A673 (cell line): ENCODE data around the gene DNLZ. TPM values are rescaled to one million over a fixed set of nuclear protein-coding genes. Genes with fewer than 3 reads are reported as not detected.

ENCODE experiments used
- BruUV-seq: library from RNA; stranded (reverse); fragments of 400-500 nt; replicated peaks from 2 replicates; lab custom pipeline; 2021; lab: Mats Ljungman, UMichigan
- CTCF ChIA-PET: fragments of 300-600 bp; sonication (Branson Sonifier 250); formaldehyde crosslinking; loops from one replicate; lab custom pipeline; 2022; ENCODE audit warnings: antibody characterized with exemption; lab: Charles Lee
- POLR2A ChIA-PET: fragments of 300-600 bp; sonication (Branson Sonifier 250); formaldehyde crosslinking; loops from one replicate; lab custom pipeline; 2022; ENCODE audit warnings: antibody characterized with exemption; ENCODE audit not compliant: low non-redundant PET; lab: Charles Lee
- DNase-seq: peaks from one replicate; pipeline ENCODE4 v3.0.0-alpha.2; 2015; ENCODE audit warnings: low spot score
- H3K27ac ChIP-seq: fragments of 200-600 bp; sonication (generic); 2 replicates; pipeline ENCODE4 v1.5.1; 2016; ENCODE audit warnings: mixed run types, low read depth, mild to moderate bottlenecking, mixed read lengths, antibody characterized with exemption, low read length; ENCODE audit not compliant: poor library complexity, severe bottlenecking
- H3K27me3 ChIP-seq: fragments of 200-600 bp; sonication (generic); replicated peaks from 2 replicates; pipeline ENCODE4 v1.6.1; 2017; ENCODE audit warnings: mixed run types, low read depth, mild to moderate bottlenecking, mixed read lengths, antibody characterized with exemption, low read length; ENCODE audit not compliant: insufficient read depth, poor library complexity
- H3K36me3 ChIP-seq: fragments of 200-600 bp; sonication (generic); 2 replicates; pipeline ENCODE4 v1.6.1; 2016; ENCODE audit warnings: mixed run types, mild to moderate bottlenecking, mixed read lengths, antibody characterized with exemption, low read length; ENCODE audit not compliant: insufficient read depth, poor library complexity, severe bottlenecking
- H3K4me1 ChIP-seq: fragments of 200-600 bp; sonication (generic); 2 replicates; pipeline ENCODE4 v1.6.1; 2017; ENCODE audit warnings: mixed run types, mild to moderate bottlenecking, mixed read lengths, antibody characterized with exemption, low read length; ENCODE audit not compliant: insufficient read depth, poor library complexity, severe bottlenecking
- H3K4me3 ChIP-seq: fragments of 200-600 bp; sonication (generic); 2 replicates; pipeline ENCODE4 v1.5.1; 2016; ENCODE audit warnings: low read depth, mixed run types, mild to moderate bottlenecking, mixed read lengths, low read length; ENCODE audit not compliant: poor library complexity, severe bottlenecking
- H3K9me3 ChIP-seq: fragments of 200-600 bp; sonication (generic); 2 replicates; pipeline ENCODE4 v1.6.1; 2016; ENCODE audit warnings: mixed run types, low read depth, mild to moderate bottlenecking, mixed read lengths, antibody characterized with exemption, low read length; ENCODE audit not compliant: poor library complexity, severe bottlenecking
- CTCF ChIP-seq: fragments of 300-800, 200-600 bp; sonication (generic); conservative IDR thresholded peaks from 2 replicates; pipeline ENCODE4 v1.5.1; 2017; ENCODE audit warnings: low read depth, mild to moderate bottlenecking, antibody characterized with exemption, low read length, moderate library complexity, mixed read lengths
- EZH2 ChIP-seq: fragments of 200-600 bp; sonication (generic); IDR thresholded peaks from 2 replicates; pipeline ENCODE4 v1.6.1; 2017; ENCODE audit warnings: borderline replicate concordance, low read depth, mild to moderate bottlenecking, mixed read lengths, antibody characterized with exemption, low read length; ENCODE audit not compliant: poor library complexity, severe bottlenecking
- intact Hi-C: fragments of 100-400 bp; cut with micrococcal nuclease; formaldehyde crosslinking; loops from one replicate; pipeline ENCODE4 v1.10.0; 2022; ENCODE audit not compliant: unreplicated experiment
- total RNA-seq: library from RNA; stranded (reverse); gene quantifications from 2 replicates; pipeline ENCODE4 v1.2.3, GENCODE V29; 2021

The DNLZ gene
- total RNA-seq, 1 experiment from 2014 or later: 37.3 TPM

DNA sequence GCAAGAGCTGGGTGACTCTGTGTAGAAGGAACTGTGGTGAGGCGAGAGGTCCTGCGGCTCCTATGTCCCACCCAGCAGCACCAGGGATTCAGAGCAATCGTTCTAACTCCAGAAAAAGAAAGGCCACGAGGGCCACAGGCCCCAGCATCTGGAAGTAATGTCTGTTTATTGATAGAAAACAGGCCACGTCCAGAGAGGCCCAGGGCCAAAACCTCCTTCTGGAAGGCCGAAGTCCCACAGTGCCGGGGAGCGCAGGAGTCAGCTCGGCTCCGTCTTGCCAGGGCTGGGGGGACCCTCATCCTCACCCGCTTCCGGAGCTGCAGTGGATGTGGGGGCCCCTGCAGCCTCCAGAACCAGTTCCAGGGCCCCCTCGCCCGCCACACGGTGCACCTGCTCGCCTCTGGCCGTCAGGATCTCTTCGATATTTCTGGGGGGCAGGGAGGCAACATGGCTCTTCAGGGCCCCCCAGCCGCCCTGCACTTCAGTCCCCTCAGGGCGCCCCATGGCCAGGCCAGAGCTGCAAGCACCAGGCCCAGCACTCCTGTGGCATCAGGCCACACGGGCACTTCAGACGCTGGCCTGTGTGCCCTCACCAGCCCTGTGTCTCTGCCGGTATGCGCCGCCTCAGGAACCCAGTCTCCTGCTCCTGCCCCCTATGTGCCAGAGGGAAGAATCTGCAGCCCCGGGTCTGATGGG lies 1.6 kb downstream of the DNLZ start:
- POLR2A ChIA-PET: no interaction called here
- Histone ChIP-seq H3K4me1 (peaks cover 5% of the 10 kb centered on the region), H3K27me3 (no peaks in the 10 kb centered on the region), H3K4me3 (no peak overlapping the region), H3K9me3 (no peaks in the 10 kb centered on the region), H3K27ac (no peak overlapping the region), H3K36me3 (no peaks in the 10 kb centered on the region)
- CTCF ChIA-PET: no interaction called here
- TF ChIP-seq EZH2: no peak
- TF ChIP-seq CTCF: no peak
- no peak for DNase-seq
- no TSS peak for BruUV-seq
- intact Hi-C loops: no loop called here

DNA sequence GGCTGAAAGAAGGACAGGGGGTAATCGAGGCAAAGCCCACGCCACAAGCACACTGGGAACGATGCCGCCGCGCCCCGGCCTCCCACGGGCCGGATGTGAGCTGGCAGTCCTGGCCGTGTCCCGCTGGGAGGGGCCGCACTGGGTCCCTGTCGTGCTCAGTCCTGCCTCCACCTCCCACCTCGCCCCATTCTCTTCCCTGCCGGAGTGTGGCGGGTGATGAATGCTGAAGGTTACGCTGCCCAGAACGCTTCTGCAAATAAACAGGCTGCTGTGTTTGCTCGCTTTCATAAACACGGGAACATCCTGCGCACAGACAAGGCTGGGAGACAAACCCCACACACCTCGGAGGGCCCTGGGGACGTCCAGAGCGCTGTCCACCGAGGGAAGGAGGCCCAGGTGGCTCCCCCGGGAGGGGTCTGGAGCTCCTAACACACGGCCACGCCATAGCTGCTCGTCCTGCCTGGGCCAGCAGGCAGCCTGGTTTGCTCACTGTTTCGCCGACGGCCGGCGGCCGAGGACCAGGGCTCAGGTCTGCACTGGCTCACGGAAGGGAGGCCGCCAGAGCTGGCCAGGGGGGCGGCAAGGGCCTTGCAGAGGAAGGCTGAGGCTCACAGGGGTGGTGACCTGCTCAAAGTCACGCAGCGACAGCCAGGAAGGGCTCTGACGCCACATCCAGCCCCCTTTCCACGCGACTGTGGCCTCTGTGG lies 2.3 kb downstream of the DNLZ start:
- Histone ChIP-seq H3K4me1 (peaks cover 5% of the 10 kb centered on the region), H3K9me3 (no peaks in the 10 kb centered on the region), H3K27ac (peak overlapping the region; percentile 19), H3K36me3 (no peaks in the 10 kb centered on the region), H3K27me3 (no peaks in the 10 kb centered on the region), H3K4me3 (no peak overlapping the region)
- ChIA-PET CTCF (no interaction called here), POLR2A (no interaction called here)
- no TSS peak for BruUV-seq
- intact Hi-C loops: no loop called here
- TF ChIP-seq CTCF (no peak), EZH2 (no peak)
- DNase-seq: no peak

DNA sequence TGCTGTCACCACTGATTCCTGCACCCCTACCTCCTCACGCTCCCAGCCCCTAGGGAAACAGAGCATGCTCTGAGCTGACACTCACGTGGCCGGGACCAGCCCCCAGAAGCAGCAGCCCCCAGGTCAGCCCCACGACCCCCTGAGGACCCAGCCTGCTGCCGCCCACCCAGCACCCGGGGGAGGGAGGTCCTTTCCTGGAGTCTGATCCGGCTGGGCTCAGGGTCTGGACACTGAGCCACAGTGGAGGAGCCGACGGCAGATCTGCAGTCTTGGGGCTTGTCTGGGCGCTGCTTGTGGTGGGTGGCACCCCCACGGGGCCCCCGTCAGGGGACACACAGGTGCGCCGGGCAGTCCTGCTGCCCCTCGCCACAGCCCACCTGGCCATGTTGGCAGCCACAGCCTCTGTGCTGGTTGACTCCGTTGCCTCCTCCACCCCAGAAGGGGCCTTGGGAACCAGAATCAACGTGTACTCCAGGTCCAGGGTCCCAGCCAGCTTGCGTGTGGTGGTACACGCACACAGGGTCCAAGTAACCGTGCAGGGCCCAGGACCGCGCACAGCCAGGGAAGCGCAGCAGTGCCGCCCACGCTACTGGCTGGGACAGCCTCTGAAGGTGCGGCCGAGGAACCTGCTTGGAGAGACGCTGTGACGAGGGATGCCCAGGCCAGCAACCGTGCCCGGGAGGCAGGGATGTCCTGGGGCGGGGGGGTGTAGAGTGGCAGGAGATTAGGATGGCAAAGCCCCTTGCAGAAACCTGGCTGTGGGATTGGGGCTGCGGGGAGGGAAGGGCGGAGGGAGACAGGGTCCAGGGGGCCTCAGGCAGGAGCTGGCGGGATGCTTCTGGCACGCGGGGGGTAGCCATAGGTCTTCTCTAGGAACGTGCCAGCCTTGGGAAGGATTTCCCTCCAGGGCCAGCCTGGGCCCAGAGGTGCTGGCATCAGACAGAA lies 3.5 kb downstream of the DNLZ start:
- no TSS peak for BruUV-seq
- TF ChIP-seq EZH2 (no peak), CTCF (no peak)
- Histone ChIP-seq H3K9me3 (no peaks in the 10 kb centered on the region), H3K36me3 (no peaks in the 10 kb centered on the region), H3K4me3 (no peak overlapping the region), H3K27ac (no peak overlapping the region), H3K27me3 (no peaks in the 10 kb centered on the region), H3K4me1 (peaks cover 5% of the 10 kb centered on the region)
- CTCF ChIA-PET: no interaction called here
- POLR2A ChIA-PET: no interaction called here
- DNase-seq: no peak
- intact Hi-C loops: no loop called here
